HG02642 (cell line): ENCODE measurements around the gene TMEM63C.

Experiments used
- ATAC-seq: cut with Tn5 transposase; IDR thresholded peaks from one replicate; pipeline ENCODE4 v1.9.1; 2021; ENCODE audit warnings: mild to moderate bottlenecking; ENCODE audit not compliant: unreplicated experiment, poor library complexity

The TMEM63C gene

GRCh38 chr14:77248666-77249065 lies 67.1 kb downstream of the TMEM63C start:
- ATAC-seq, result no peak

- no peak for ATAC-seq
Measured at GRCh38 chr14:77249286-77249685, 67.7 kb downstream of the TMEM63C start.

- ATAC-seq, result no peak
Measured at GRCh38 chr14:77250927-77251326, 69.3 kb downstream of the TMEM63C start.

DNA sequence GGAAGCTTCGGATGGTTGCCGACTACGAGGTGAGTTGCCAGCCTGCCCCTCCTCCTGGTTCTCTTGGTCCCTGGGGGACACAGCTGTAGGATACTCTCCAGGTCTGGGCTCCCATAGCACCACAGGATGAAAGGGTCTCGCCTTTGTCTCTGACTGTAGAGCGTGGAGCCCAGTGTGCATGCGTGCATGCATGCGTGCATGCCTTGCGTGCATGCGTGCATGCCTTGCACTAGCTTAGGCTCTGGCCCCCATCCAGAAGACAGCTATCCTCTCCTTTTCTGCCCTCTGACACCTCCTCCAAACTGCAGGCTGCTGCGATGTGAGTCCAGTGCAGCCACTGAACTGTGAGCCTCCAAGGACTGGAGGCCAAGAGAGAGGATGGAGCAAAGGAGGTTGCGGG lies 70.3 kb downstream of the TMEM63C start:
- no peak for ATAC-seq

- no peak for ATAC-seq
Measured at GRCh38 chr14:77253333-77254190, 72.0 kb downstream of the TMEM63C start.

GRCh38 chr14:77256694-77257093 lies 75.1 kb downstream of the TMEM63C start:
- no peak for ATAC-seq

DNA sequence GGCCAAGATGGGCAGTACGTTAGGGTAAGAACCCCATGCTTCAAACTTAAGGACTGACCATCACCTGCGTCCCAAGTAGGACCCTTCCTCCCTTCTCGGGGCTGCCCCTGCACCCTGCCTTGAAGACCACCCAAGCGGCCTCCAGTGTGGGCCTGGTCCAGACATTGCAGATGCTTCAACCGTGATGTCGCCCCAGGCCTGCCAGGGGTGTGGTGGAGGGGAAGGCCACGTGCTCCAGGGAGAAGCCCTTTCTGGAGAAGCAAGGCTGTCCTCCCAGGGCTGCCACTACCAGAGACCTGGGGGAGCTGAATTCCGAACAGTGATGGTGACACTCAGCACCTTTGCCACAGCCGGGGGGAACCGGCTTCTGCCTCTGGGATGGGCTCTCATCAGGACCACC lies 76.1 kb downstream of the TMEM63C start:
- no peak for ATAC-seq

GRCh38 chr14:77258566-77258965 lies 77.0 kb downstream of the TMEM63C start:
- ATAC-seq, result no peak

DNA sequence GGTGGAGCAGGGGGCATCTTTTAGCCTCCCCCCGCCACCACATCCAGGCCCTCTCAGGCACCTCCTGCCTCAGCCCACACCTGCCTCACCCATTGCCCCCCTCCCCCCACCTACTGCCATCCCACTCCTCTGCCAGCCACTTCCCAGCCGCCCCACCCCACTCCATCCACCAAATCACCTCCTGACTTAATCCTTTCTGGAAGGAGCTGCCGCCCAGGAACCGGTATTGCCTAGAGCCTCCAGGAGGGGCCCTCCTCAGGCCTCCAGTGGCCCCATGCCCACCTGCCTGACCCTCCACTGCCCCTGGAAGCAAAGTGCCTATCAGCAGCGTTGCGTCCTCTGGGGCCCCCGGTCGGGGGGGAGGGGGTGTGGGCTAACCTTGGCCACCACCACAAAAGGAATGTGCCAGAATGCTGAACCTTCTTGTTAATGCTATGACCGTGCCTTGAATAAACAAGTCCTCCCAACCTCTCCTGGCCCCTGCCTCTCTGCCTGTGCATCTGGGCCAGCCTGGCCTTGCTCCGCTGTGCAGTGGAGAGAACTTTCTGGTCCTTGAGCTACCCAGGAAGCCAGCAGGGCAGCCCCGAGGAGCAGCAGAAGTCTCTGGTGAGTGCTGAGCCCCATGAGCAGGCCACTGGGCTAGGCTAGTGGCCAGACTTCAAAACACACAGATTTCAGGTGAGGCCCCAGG lies 77.6 kb downstream of the TMEM63C start:
- no peak for ATAC-seq

DNA sequence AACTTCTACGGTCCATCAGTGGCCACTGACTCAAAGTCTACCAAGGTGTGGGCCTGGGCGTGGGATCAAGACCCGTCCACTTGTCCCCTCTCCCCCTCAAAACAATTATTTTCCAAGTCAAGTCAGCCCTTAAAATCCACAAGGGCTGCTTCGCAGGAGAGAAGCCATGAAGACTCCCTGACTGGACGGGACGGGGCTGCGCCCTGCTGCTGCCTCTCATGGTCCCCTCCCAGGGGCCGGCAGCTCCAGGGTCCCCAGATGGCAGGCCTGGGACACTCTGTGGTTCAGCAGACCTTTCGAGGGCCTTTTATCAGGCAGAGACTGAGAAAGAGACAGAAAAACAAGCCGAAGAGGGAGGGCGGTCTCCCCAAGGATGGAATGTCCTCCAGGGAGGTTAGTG lies 78.6 kb downstream of the TMEM63C start:
- no peak for ATAC-seq

DNA sequence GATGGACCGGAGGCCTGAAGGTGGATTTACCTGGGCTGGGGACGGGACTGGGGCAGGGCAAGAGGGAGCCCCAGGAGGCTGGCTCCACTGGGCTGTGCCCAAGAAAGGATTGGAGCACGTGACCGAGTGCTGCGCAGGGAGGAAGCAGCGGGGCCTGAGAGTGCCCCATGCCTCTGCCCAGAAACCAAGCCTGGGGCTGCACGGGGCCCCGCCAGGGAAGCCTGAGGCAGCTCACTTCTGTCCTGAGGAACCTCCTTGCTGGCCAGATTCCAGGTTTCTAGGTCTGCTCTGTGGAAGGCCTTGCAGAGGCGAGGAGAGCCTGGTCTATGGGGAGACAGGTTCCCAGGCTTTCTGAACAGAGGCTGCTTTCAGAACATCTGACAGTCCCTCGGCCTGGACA lies 79.0 kb downstream of the TMEM63C start:
- ATAC-seq, result no peak

DNA sequence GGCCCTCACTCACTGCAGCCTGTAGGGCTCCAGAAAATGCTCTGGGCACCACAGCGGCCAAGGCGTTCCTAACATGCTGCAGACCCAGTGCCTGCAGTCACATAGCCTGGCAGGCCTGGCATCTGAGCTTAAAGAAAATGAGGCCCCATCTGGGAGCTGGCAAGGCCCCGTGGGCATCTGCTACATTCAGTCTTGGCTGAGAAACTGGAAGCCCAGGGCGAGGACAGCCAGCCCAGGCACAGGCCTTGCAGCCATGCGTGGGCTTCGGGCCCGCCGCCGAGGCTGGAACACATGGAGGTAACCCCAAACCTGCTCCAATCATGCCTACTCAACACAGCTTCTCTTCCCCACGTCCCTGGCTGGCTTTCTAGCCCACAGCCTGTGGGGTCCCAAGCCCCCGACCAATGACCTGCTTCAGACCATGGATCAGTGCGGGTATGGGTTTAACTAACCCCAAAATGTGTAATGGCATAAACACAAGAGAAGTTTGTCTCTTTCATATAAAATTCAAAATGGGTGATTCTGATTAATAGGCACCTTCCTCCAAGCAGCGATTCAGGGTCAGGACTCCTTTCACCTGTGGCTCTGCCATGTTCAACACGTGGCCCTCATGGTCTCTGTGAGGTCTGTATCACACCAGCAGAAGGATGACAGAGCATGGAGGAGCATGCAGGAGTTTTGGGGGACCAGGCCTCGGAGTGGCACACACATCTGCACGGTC lies 83.0 kb downstream of the TMEM63C start:
- ATAC-seq, result no peak

- no peak for ATAC-seq
Measured at GRCh38 chr14:77265187-77265515, 83.6 kb downstream of the TMEM63C start.

DNA sequence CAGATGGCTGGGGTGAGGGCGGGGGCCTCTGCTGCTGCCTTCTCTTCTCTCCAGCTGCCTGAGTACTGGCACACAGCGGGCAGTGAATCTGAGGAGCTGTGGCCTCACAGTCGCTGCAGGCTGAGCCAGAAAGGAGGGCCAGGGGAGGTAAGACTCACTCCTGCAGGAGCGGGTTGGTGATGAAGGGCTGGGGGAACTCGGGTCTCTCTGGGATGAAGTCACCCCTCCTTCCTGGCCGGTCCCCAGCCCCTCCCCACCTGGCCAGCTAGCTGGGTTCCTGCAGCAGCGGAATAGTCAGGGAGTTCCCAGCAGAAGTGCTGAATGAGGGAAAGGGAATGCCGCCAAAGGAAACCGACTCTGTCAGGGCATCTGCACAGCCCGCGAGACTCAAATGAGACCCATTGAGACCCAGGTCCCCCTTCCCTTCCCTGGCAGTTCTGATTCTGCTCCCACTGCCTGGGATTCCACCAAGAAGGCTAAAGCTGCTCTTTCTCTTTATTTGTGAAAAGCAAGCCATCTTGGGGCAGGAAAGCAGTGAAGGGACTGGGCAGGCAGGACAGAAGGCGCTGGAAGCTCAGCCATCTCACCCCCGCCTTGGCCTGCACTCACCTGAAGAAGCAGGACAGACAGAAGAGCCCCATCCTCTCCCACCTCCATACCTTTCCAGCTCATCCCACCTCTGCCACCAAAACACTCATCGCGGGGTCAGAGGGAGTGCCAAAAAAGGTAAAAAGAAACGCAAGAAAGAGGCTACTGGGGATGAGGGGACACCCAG lies 84.2 kb downstream of the TMEM63C start:
- no peak for ATAC-seq

GRCh38 chr14:77266336-77266735 lies 84.7 kb downstream of the TMEM63C start:
- ATAC-seq, result no peak

- ATAC-seq, result no peak
Measured at GRCh38 chr14:77267937-77268699, 86.5 kb downstream of the TMEM63C start.

- no peak for ATAC-seq
Measured at GRCh38 chr14:77268989-77269600, 87.5 kb downstream of the TMEM63C start.

DNA sequence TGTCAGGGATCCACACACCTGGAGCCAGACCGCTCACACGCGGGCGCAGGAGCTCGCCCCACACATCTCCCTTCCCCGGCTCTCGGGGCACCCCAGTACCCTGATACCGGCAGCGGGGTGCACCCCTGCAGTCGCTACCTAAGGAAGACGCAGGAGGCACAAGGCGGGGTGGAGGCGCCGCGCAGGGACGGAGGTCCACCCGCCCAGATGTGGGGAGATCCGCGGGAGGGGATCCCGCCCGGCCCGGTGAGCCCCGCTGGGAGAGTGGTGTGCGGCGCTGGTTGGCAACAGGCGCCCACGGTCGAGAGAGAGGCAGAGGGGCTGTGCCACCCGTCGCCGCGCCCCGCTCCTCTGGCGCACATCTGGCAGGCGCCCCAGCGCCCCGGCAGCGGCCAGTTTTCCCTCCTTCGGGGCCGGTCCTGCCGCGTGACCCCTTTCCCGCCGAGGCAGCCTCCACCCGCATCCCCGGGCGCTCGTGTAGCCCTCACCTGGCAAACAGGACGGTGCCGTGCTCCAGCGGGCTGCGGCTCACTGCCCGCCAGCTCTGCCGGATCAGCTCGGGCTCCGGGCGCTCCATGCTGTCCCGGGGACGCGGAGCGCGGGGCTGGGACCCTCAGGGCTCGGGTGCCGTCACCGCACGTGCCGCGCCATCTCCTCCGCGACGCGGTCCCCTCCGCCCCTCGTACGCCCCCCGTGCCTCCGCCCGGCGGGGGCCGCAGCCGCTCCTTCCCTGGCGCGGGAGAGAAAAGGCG lies 88.9 kb downstream of the TMEM63C start:
- no peak for ATAC-seq
